DOHH2 (cell line): ENCODE data around the gene PRKCH.

Source experiments
- EZH2phosphoT487 ChIP-seq: fragments of 200-600 bp; sonication (generic); IDR thresholded peaks from 2 replicates; pipeline ENCODE4 v1.6.1; 2017; ENCODE audit warnings: borderline replicate concordance, mild to moderate bottlenecking, antibody characterized with exemption, low read length, moderate library complexity, mixed read lengths
- TF ChIP-seq, protein P1 (sequence below): fragments of 200-600 bp; sonication (generic); IDR thresholded peaks from one replicate; pipeline ENCODE4 v1.5.1; 2014; ENCODE audit warnings: antibody characterized with exemption, mild to moderate bottlenecking, low read depth, low read length; ENCODE audit not compliant: poor library complexity, severe bottlenecking

DNA sequence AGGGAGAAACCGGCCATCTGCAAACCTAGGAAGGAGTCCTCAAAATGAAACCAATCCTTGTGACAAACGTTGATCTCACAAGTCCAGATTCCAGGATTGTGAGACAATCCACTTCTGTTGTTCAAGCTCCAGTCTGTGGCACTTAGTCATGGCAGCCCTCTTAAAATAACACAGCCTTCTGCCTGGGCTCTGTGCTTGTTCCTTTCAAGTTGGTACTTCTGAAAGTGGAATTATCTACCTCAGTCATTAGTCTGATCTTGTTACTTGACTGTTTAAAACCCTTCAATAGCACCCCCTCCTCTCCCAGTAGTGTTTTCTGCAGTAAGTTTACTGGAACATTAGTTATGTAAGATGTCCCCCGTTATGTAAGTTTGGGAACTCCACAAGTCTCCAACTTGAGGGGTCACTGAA, 263.0 kb downstream of the PRKCH start:
- TF ChIP-seq, protein P1, sequence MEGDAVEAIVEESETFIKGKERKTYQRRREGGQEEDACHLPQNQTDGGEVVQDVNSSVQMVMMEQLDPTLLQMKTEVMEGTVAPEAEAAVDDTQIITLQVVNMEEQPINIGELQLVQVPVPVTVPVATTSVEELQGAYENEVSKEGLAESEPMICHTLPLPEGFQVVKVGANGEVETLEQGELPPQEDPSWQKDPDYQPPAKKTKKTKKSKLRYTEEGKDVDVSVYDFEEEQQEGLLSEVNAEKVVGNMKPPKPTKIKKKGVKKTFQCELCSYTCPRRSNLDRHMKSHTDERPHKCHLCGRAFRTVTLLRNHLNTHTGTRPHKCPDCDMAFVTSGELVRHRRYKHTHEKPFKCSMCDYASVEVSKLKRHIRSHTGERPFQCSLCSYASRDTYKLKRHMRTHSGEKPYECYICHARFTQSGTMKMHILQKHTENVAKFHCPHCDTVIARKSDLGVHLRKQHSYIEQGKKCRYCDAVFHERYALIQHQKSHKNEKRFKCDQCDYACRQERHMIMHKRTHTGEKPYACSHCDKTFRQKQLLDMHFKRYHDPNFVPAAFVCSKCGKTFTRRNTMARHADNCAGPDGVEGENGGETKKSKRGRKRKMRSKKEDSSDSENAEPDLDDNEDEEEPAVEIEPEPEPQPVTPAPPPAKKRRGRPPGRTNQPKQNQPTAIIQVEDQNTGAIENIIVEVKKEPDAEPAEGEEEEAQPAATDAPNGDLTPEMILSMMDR = no peak
- no peak for TF ChIP-seq EZH2phosphoT487
